ENCODE results near the gene SUGP1.
A peak's percentile ranks its signal among the peaks of the same experiment; 100 is the strongest.

The SUGP1 gene

GRCh38 chr19:19296953-19297689, 23.2 kb downstream of the SUGP1 start:
- no peaks in the 10 kb centered on the region for H3K9me3 ChIP-seq (ENCODE audit: control insufficient read depth, insufficient read depth, low read length)
- H3K4me1 ChIP-seq (ENCODE audit: insufficient read depth, low read length): no peaks in the 10 kb centered on the region
- no peak overlapping the region for H3K9ac ChIP-seq (ENCODE audit: low read depth, low read length)
- peaks cover 7% of the 10 kb centered on the region; the same call in 1 of the 2 replicates for H3K36me3 ChIP-seq (ENCODE audit: insufficient read depth, low read length)

- Histone ChIP-seq H3K9ac (ENCODE audit: low read depth, low read length) (no peak overlapping the region), H3K4me1 (ENCODE audit: insufficient read depth, low read length) (no peaks in the 10 kb centered on the region), H3K36me3 (ENCODE audit: insufficient read depth, low read length) (peaks cover 7% of the 10 kb centered on the region; the same call in 1 of the 2 replicates), H3K9me3 (ENCODE audit: control insufficient read depth, insufficient read depth, low read length) (no peaks in the 10 kb centered on the region)
Observed at GRCh38 chr19:19294914-19295313, 25.4 kb downstream of the SUGP1 start.

DNA sequence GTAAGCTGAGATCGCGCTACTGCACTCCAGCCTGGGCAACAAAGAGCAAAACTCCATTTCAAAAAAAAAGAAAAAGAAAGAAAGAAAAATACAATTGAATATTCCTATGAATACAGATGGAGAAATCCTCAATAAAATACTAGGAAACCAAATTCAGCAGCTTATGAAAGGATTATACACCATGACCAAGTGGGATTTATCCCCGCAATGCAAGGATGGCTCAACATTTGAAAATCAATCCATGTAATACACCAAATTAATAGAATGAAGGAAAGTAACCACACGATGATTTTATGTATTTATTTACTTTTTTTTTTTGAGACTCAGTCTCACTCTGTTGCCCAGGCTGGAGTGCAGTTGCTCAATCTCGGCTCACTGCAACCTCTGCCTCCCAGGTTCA, 27.7 kb downstream of the SUGP1 start:
- Histone ChIP-seq H3K4me1 (ENCODE audit: insufficient read depth, low read length) (no peaks in the 10 kb centered on the region), H3K9ac (ENCODE audit: low read depth, low read length) (no peak overlapping the region), H3K9me3 (ENCODE audit: control insufficient read depth, insufficient read depth, low read length) (no peaks in the 10 kb centered on the region), H3K36me3 (ENCODE audit: insufficient read depth, low read length) (peaks cover 11% of the 10 kb centered on the region; the same call in 1 of the 2 replicates)

GRCh38 chr19:19285686-19286085, 34.6 kb downstream of the SUGP1 start:
- H3K9ac ChIP-seq (ENCODE audit: low read depth, low read length): no peak overlapping the region
- peaks cover 18% of the 10 kb centered on the region for H3K36me3 ChIP-seq (ENCODE audit: insufficient read depth, low read length)
- no peaks in the 10 kb centered on the region for H3K4me1 ChIP-seq (ENCODE audit: insufficient read depth, low read length)
- no peaks in the 10 kb centered on the region for H3K9me3 ChIP-seq (ENCODE audit: control insufficient read depth, insufficient read depth, low read length)

- Histone ChIP-seq H3K4me1 (ENCODE audit: insufficient read depth, low read length) (no peaks in the 10 kb centered on the region), H3K36me3 (ENCODE audit: insufficient read depth, low read length) (peaks cover 16% of the 10 kb centered on the region)
Observed at GRCh38 chr19:19280561-19280960, 39.7 kb downstream of the SUGP1 start.

DNA sequence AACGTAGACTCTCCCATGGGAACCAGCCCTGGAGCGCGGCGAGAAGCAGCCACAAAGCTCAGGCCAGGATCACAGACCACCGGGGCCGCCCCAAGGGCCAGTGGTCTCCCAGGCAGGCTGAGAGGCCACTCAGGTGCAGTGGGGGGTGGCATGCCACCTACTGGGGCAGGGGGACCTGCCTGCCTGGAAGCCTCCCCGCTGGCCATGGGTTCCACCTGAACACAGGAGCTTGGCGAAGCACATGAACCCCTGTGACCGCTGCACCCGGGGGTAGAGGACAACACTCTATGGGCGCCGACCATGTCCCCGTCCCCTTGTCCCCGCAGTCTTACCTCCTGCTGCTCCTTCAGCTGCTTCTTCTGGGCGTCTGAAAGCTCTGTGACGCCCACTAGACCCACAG, 40.5 kb downstream of the SUGP1 start:
- Histone ChIP-seq H3K4me1 (ENCODE audit: insufficient read depth, low read length) (no peaks in the 10 kb centered on the region), H3K36me3 (ENCODE audit: insufficient read depth, low read length) (peaks cover 16% of the 10 kb centered on the region), H3K9me3 (ENCODE audit: control insufficient read depth, insufficient read depth, low read length) (no peaks in the 10 kb centered on the region), H3K9ac (ENCODE audit: low read depth, low read length) (no peak overlapping the region)

More at GRCh38 chr19:19280561-19280960, 39.7 kb downstream of the SUGP1 start:
- Histone ChIP-seq H3K9me3 (ENCODE audit: control insufficient read depth, insufficient read depth, low read length) (no peaks in the 10 kb centered on the region), H3K9ac (ENCODE audit: low read depth, low read length) (no peak overlapping the region)

GRCh38 chr19:19279062-19279612, 41.2 kb downstream of the SUGP1 start:
- Histone ChIP-seq H3K9me3 (ENCODE audit: control insufficient read depth, insufficient read depth, low read length) (no peaks in the 10 kb centered on the region), H3K9ac (ENCODE audit: low read depth, low read length) (no peak overlapping the region), H3K4me1 (ENCODE audit: insufficient read depth, low read length) (no peaks in the 10 kb centered on the region), H3K36me3 (ENCODE audit: insufficient read depth, low read length) (peaks cover 11% of the 10 kb centered on the region)

- H3K9me3 ChIP-seq (ENCODE audit: control insufficient read depth, insufficient read depth, low read length): no peaks in the 10 kb centered on the region
- H3K9ac ChIP-seq (ENCODE audit: low read depth, low read length): no peak overlapping the region
- H3K36me3 ChIP-seq (ENCODE audit: insufficient read depth, low read length): peaks cover 11% of the 10 kb centered on the region
- H3K4me1 ChIP-seq (ENCODE audit: insufficient read depth, low read length): no peaks in the 10 kb centered on the region
Observed at GRCh38 chr19:19278315-19278714, 42.0 kb downstream of the SUGP1 start.

GRCh38 chr19:19276851-19277250, 43.5 kb downstream of the SUGP1 start:
- H3K9ac ChIP-seq (ENCODE audit: low read depth, low read length): no peak overlapping the region
- no peaks in the 10 kb centered on the region for H3K9me3 ChIP-seq (ENCODE audit: control insufficient read depth, insufficient read depth, low read length)
- H3K4me1 ChIP-seq (ENCODE audit: insufficient read depth, low read length): no peaks in the 10 kb centered on the region
- H3K36me3 ChIP-seq (ENCODE audit: insufficient read depth, low read length): peaks cover 11% of the 10 kb centered on the region

- peaks cover 11% of the 10 kb centered on the region for H3K36me3 ChIP-seq (ENCODE audit: insufficient read depth, low read length)
- H3K4me1 ChIP-seq (ENCODE audit: insufficient read depth, low read length): no peaks in the 10 kb centered on the region
- no peak overlapping the region for H3K9ac ChIP-seq (ENCODE audit: low read depth, low read length)
- no peaks in the 10 kb centered on the region for H3K9me3 ChIP-seq (ENCODE audit: control insufficient read depth, insufficient read depth, low read length)
Observed at GRCh38 chr19:19276386-19276785, 43.9 kb downstream of the SUGP1 start.

DNA sequence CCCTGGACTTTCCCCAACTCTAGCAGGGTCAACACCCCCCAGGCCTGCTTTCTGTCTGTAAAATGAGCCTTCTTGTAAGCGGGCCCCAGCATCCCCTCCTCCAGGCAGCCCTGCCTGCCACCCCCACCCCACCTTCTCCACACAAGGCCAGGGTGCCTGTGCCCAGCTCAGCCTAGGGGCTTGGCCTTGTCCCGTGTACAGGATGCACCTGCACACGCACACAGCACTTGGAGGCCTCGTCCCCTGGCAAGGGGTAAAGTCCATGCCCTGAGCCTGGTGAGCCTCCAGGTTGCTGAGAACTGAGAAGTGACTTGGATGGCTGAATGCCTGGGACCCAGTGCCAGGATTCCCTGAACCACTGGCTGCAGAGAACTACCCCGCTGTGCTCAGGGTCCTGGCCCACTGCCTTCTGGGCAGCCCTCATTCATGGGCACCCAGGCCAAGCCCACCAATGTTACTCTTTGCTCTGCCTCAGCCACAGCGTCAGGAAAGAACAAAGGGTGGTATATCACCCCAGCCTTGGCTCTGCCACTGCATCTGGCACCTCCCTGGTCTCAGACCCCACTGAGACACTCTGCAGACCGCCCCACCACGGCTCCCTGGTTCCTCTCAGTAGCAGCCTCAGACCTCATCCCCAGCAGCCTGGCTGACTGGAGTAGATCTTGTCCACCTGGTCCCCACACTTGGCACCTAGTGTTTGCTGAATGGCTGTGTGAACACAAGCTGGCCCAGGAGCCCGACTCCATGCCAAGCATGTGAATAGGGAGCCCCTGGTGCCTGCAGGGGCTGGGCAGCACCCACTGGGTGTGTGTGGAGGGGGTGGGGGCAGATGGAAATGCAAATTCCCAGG, 45.4 kb downstream of the SUGP1 start:
- Histone ChIP-seq H3K36me3 (ENCODE audit: insufficient read depth, low read length) (peaks cover 11% of the 10 kb centered on the region), H3K4me1 (ENCODE audit: insufficient read depth, low read length) (no peaks in the 10 kb centered on the region), H3K9ac (ENCODE audit: low read depth, low read length) (no peak overlapping the region)

GRCh38 chr19:19274146-19274545, 46.2 kb downstream of the SUGP1 start:
- H3K9ac ChIP-seq (ENCODE audit: low read depth, low read length): no peak overlapping the region
- H3K36me3 ChIP-seq (ENCODE audit: insufficient read depth, low read length): peaks cover 11% of the 10 kb centered on the region
- H3K4me1 ChIP-seq (ENCODE audit: insufficient read depth, low read length): no peaks in the 10 kb centered on the region
- H3K9me3 ChIP-seq (ENCODE audit: control insufficient read depth, insufficient read depth, low read length): no peaks in the 10 kb centered on the region

More for the DNA sequence above, 45.4 kb downstream of the SUGP1 start:
- no peaks in the 10 kb centered on the region for H3K9me3 ChIP-seq (ENCODE audit: control insufficient read depth, insufficient read depth, low read length)

- peak overlapping the region; percentile 49 for H3K9ac ChIP-seq (ENCODE audit: low read depth, low read length)
- 0 out of 2 replicates have a peak, but pooled peaks cover 5% of the 10 kb centered on the region for H3K36me3 ChIP-seq (ENCODE audit: insufficient read depth, low read length)
Observed at GRCh38 chr19:19271828-19272599, 48.3 kb downstream of the SUGP1 start.

More at GRCh38 chr19:19271828-19272599, 48.3 kb downstream of the SUGP1 start:
- Histone ChIP-seq H3K4me1 (ENCODE audit: insufficient read depth, low read length) (no peaks in the 10 kb centered on the region), H3K9me3 (ENCODE audit: control insufficient read depth, insufficient read depth, low read length) (no peaks in the 10 kb centered on the region)
